ENCODE results near the gene PDCD1LG2. TPM values are rescaled to one million over a fixed set of nuclear protein-coding genes. Genes with fewer than 3 reads are reported as not detected.

The PDCD1LG2 gene
- polyA plus RNA-seq, 1 experiment: 31.5 TPM

DNA sequence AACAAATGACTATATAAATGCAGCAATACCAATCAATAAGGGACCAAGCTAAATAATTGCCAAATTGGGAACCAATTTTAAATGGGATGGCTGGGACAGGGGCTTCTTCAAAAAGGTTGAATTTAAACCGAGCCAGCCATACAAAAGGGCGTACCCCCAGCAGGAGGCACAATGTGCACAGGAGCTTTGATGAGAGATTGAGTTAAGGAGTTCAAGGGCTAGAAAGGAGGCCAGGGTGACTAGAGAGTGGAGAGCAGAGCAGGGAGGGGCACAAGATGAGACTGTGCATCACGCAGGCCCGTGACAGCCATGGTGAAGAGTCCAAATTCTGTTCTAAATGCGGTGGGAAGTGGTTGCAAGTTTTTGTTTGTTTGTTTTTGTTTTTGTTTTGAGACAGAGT lies 23.3 kb upstream of the PDCD1LG2 start:
- no peak for DNase-seq (ENCODE audit: low read depth, low spot score)
- TF ChIP-seq, protein P1, sequence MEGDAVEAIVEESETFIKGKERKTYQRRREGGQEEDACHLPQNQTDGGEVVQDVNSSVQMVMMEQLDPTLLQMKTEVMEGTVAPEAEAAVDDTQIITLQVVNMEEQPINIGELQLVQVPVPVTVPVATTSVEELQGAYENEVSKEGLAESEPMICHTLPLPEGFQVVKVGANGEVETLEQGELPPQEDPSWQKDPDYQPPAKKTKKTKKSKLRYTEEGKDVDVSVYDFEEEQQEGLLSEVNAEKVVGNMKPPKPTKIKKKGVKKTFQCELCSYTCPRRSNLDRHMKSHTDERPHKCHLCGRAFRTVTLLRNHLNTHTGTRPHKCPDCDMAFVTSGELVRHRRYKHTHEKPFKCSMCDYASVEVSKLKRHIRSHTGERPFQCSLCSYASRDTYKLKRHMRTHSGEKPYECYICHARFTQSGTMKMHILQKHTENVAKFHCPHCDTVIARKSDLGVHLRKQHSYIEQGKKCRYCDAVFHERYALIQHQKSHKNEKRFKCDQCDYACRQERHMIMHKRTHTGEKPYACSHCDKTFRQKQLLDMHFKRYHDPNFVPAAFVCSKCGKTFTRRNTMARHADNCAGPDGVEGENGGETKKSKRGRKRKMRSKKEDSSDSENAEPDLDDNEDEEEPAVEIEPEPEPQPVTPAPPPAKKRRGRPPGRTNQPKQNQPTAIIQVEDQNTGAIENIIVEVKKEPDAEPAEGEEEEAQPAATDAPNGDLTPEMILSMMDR (IDR thresholded peaks at IDR 0.05; ENCODE audit: low read depth, low read length): no peak
- Histone ChIP-seq H3K9me3 (ENCODE audit: control insufficient read depth, insufficient read depth, low read length) (no peaks in the 10 kb centered on the region), H3K4me3 (ENCODE audit: low read depth, low read length) (no peak overlapping the region), H3K27ac (ENCODE audit: low read depth, low read length) (no peak overlapping the region), H3K27me3 (ENCODE audit: control insufficient read depth, insufficient read depth, low read length) (no peaks in the 10 kb centered on the region)
- POLR2A ChIA-PET: no interaction called here
- CTCF ChIA-PET: no interaction called here

DNA sequence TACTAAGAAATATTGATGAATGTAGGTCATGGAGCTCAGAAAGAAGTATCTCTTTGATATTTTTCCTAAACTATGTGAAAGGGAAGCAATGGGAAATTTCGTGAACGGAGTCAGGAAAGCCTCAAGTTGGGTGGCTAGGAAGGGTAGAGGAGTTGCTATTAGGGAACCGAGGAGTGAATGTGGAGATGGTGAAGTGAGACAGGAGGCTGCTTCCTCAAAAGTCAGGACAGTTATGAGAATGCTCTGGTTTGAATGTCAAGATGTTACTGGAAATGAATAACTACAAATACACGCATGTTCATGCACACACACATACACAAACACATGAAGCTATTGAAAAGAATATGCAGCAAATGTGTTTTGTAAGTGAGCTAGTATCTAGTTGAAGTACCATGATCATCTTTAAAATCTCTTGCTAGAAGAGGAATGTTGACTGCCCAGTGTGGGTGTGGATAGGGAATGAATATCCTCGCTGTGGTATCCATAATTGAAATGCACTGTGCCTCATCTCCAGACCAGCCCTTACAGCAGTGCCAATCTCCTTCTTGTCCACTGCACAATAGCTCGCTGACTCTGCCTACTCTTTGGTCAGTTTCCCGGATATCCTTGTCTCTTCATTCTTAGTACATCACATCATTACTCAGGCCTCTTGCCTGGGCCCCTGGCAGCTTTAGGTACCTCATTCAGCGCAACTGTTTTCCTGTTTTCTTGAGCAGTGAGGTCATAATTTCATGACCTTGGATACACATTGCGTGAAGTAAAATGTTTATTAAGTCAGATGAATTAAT lies 21.9 kb upstream of the PDCD1LG2 start:
- Histone ChIP-seq H3K9me3 (ENCODE audit: control insufficient read depth, insufficient read depth, low read length) (no peaks in the 10 kb centered on the region), H3K27me3 (ENCODE audit: control insufficient read depth, insufficient read depth, low read length) (no peaks in the 10 kb centered on the region), H3K4me3 (ENCODE audit: low read depth, low read length) (no peak overlapping the region), H3K27ac (ENCODE audit: low read depth, low read length) (no peak overlapping the region)
- DNase-seq (ENCODE audit: low read depth, low spot score): no peak
- CTCF ChIA-PET: interaction anchor here (0.6 to 1.0 kb wide), 3 partner anchors 8 to 112 kb away, joined by 3 read pairs; no protein-coding TSS in a partner anchor
- POLR2A ChIA-PET: no interaction called here
- TF ChIP-seq, protein P1 (IDR thresholded peaks at IDR 0.05; ENCODE audit: low read depth, low read length): no peak

DNA sequence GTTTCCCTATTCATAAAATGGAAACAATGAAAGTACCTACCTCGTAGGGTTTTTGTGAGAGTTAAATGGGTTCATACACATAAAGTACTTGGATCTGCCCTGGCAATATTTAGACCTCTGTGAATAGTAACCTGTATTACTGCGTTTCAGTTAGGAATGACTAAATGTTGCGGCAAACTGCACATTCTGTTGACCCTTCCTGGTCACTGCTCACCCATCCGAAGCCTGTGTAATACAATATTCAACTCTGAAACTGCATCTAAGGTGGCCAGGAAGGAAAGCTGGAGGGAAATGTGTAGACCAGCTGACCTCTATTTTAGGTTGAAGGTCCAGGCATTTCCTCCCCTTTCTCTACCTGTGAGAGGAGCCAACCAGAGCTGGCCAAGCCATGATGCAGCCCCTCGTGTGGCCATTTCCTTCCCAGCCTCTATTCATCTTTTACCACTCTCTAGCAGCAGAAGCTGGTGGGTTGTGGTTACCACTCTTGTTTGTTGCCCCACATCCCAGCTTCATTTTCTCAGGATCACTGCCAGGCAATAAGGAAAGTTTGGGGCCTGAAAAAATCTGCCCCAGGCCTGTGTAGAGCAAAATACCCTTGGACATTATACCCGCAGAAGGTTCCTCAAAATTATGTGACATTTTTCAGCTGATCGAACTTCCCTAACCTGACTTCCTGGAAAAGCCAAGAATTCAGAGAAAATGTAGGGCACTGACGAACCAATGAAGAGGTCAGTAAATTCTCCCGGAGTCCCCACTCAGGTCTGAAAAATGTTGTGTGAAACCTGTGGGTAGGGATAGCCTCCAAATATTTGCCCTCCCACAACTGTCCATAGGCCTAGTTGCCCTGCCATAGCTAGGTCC lies 20.5 kb upstream of the PDCD1LG2 start:
- no peak overlapping the region for H3K4me3 ChIP-seq (ENCODE audit: low read depth, low read length)
- DNase-seq (ENCODE audit: low read depth, low spot score): no peak
- CTCF ChIA-PET: no interaction called here
- POLR2A ChIA-PET: no interaction called here
- H3K27me3 ChIP-seq (ENCODE audit: control insufficient read depth, insufficient read depth, low read length): no peaks in the 10 kb centered on the region
- TF ChIP-seq, protein P1 (IDR thresholded peaks at IDR 0.05; ENCODE audit: low read depth, low read length): no peak
- no peaks in the 10 kb centered on the region for H3K9me3 ChIP-seq (ENCODE audit: control insufficient read depth, insufficient read depth, low read length)
- no peak overlapping the region for H3K27ac ChIP-seq (ENCODE audit: low read depth, low read length)

DNA sequence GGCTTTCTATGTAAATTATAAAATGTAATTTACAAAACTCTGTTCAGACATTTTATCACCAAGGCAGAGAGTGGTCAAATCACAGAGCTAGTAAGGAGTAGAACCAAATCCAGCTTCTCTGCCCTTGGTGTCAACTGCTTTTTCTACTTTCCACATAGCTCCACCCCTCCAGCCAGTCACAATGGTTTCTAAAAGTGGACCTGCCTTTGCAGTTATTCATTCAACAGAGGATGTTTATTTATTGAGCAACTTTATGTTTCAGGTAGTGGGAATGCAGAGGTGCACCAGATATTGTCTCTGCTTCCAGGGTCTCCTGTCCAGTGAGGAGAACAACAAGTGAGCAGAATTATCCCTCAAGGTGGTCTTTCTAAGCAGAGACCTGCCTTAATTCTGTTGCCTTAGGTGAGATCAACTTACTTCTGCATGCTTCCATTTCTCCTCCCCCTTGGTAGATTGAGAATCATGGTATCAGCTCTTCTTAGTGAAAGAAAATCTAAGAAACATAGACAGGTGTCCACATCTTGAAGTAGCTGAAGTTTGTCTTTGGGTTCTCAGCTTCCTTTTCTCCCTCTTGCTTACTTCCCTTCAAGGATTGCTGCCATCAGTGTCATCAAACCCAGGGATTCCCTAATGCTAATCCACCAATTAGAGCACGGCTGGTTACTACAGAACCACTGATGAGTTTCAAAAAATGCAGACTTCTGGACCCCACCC lies 17.2 kb upstream of the PDCD1LG2 start:
- DNase-seq (ENCODE audit: low read depth, low spot score): no peak
- H3K9me3 ChIP-seq (ENCODE audit: control insufficient read depth, insufficient read depth, low read length): no peaks in the 10 kb centered on the region
- ChIA-PET POLR2A (no interaction called here), CTCF (interaction anchor here (1.4 kb wide), 1 partner anchor 90 kb away, joined by 3 read pairs; no protein-coding TSS in a partner anchor)
- peak overlapping the region; percentile 25 for H3K27ac ChIP-seq (ENCODE audit: low read depth, low read length)
- H3K4me3 ChIP-seq (ENCODE audit: low read depth, low read length): no peak overlapping the region
- H3K27me3 ChIP-seq (ENCODE audit: control insufficient read depth, insufficient read depth, low read length): no peaks in the 10 kb centered on the region
- TF ChIP-seq, protein P1 (IDR thresholded peaks at IDR 0.05; ENCODE audit: low read depth, low read length): no peak
